Germinal center (tissue), 1 donor: Measurements from ENCODE around the gene PRDM5.
A peak's percentile ranks its signal among the peaks of the same experiment; 100 is the strongest.

ENCODE experiments used
- DNase-seq: peaks from one replicate; pipeline ENCODE4 v3.0.0; 2012; ENCODE audit warnings: mixed read lengths, low spot score

Gene PRDM5

DNA sequence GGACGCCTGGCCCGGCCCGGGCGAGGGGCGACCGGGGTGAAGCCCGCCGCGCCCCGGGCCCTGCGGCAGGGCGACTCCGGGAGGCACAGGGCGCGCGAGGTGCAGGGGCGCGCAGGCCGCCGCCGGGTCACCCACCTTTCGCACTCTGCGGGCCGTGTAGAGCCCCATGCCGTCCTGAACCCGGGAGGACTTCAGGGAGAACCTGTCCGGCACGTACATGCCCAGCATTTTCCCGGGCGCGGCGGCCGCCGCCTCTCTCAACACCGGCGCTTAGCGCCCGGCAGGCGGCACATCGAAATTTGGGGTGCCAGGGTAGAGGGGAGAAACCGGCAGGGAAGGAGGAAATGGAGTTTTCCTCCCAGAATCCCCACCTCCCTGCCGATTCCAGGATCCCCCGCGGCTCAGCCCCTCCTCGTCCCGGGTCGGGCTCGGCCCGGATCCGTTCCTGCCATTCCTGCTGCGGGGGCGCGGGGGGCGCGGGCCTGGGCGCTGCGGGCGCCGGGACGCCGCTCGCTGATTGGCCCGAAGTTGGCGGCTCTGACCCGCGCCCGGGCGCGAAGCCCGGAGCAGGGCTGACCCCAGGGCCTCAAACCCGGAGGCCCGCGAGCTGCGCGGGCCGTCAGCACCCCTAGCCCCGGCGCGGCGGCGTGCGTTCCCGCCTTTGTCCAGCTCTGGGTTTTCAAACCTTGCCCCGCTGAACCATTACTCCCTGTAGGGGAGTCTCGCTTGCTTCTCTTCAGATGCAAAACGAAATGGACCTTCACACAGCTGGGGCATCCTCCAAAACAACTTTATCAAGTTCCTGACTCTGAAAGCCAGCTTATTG is at the start of gene PRDM5:
Gene PRDM5, minus strand, starts transcription at position 346 of the 826 bp plus-strand sequence. Its CDS starts 118 bp downstream, at position 228.
- DNase-seq = peak; percentile 4

DNA sequence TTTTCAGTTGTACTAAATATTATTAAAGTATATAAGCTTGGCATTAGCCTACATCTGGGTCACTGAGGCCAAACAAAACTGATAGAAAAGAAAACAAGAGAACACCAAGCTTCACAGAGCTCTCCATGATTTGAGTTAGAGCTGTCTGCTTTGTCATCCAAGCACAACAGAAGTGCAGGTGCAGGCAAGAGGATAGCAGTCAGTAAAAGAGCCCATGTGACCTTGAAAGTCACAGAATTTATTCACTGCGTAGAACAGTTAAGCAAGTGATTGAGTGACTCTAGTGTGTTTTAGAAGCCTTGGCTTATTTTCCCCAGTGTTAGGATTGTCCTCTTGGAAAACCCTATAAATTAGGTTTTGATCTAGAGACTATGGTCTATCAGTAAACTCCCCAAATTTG is 49.4 kb upstream of the PRDM5 start:
- no peak for DNase-seq

DNA sequence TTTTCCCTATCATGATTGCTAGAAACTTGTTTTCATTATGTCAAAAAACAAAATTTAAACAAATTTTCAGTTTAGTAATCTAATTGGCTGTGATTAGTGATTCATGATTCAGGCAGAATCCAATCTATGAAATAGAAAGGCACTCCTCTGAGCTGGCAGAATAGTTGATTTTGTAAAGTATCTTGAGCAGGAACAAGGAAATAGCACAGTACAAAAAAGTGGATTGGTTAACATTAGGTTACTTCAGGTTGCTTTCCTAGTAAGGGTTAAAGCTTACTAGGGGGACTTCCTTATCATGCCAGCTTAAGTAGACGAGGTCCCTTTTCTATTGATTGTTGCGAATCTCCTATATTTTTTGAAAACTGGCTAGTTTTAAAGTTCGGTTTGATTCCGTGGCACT is 43.4 kb upstream of the PRDM5 start:
- DNase-seq = no peak

DNA sequence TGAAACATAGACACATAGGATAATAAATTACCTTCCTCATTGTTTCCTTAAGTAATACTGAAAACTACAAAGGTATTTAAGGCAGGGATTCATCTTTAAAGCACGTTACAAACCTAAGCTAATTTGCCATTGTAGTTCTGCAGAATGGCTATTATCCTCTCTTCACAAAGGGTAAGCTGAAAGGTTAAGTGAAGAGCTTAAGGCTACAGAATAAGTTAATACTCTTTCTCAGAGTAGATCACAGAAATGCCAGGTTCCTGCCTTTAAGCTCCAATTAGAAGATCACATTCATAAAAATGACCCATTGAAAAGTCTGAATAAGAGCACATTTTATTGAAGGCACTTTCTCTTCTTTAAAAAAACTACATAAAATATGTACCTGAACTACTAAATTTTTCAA is 42.1 kb upstream of the PRDM5 start:
- DNase-seq = no peak

DNA sequence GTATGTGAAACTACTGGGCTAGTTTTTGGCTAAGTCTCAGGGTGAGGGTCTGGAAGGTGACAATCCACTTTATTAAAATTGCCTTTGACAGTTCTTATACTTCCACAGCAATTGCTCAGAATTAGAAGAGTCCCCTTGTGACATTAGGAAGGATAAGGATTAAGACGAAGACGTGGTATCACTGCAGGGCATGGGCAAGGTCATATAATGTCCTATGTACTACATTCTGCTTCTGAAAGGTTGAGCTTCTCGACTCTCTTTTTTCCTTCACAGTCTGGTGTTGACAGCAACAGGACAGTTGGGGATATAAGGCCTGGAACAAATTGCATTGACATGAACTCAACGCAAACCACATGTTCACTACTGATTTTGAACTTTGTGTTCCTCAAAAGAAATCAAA is 40.9 kb upstream of the PRDM5 start:
- no peak for DNase-seq

DNA sequence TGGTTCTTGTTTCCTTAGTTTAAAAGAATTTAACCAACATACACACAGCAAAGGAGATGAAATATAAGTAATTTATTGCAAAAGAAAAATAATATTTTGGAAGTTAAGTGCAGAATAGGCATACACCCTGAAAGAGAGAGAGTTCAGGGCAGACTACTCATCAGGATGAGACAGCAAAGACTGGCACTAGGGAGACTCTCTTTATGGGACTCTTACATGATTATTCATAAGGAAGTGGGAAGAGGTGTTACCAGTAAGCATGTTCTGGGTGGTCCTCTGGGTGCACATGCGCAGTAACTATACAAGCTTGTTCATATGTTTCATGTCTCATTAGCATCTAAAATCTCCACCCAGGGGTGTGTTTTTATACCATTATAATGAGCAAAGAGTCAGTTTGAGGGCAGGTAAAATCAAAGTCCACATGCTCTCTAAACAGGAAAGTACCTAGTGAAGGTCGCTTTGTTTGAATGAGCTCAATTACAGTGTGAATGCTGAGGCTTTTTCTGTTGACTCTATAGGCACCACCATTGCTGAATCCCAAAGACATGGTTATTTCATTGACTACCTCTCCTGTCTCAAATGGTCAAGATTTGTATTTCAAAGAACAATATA is 38.2 kb upstream of the PRDM5 start:
- DNase-seq = no peak

DNA sequence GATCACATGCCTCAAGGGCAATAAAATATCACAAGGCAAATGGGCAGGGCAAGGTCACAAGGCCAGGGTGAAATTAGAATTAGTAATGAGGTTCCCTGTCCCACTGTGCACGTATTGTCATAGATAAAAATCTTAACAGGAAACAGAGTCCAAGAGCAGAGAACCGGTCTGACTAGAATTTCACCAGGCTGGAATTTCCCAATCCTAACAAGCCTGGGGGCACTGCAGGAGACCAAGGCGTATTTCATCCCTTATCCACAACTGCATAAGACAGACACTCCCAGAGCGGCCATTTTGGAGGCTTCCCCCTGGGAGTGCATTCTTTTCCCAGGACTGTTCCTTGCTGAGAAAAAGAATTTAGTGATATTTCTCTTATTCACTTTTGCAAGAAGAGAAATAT is 25.9 kb upstream of the PRDM5 start:
- no peak for DNase-seq

DNA sequence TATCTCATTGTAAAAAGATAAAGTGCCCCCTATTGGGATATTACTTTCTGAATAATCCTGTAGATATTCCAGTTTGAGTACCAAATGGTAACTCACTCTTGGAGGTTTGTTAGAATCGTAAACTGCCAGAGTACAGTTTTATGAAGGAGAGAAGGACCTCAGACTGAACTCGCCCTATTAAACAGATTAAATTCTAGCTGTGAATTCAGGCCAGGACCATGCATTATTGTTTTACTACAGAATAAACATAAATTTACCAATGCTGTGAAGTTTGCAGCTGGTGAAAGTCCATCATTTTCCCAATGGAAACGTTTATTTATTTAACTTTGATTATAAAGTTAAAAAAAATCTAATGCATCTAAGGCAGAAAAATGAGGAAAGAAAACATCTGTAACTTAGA is 20.2 kb upstream of the PRDM5 start:
- no peak for DNase-seq

DNA sequence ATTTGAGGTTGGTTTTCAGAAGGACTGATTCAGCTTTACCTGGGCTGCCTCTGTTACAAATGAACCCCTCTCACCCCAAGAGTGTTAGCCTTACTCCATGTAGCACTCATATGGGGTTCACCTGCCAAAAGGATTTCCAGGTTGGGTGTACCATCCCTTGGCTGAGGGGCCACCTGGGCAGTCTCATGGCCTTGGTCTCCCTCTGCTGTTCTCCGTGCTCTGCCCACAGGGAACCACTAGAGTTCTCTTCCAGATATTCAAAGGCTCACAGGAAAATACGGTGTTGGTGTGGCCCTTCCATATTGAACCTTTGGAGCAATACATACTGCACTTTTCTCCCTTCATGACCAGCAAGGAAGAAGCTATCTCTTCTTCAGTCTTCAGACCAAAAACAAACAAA is 18.0 kb upstream of the PRDM5 start:
- DNase-seq = no peak

DNA sequence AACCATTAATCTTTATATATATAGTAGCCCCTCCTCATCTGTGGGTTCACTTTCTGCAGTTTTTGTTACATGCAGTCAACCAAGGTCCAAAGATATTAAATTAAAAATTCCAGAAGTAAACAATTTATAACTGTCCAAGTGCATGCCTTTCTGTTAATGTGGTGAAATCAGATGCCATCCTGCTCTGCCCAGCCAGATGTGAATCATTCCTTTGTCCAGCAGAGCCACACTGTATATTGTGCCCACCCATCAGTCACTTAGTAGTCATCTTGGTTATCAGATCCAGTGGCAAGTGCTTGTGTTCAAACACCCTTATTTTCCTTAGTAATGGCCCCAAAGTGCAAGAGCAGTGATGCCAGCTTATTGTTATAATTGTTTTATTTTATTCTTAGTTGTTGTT is 17.2 kb upstream of the PRDM5 start:
- no peak for DNase-seq

DNA sequence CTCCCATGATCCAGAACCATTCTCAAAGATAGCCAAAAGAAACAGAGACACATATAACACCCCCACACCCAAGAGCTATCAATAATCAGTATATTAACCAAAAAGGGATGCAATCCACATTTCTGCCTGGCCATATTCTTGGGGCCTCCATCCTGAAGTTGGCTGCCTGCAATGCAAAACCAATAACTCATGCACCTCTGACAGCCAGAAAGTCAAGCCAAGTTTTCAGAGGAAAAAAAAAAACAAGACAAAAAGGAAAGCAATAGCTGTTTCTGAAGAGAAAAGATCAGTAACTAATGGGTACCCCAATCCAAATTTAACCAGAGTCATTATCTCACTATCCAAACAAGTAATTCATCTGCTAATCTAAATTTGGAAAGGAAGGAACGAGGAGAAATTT is 7.3 kb upstream of the PRDM5 start:
- DNase-seq = no peak

DNA sequence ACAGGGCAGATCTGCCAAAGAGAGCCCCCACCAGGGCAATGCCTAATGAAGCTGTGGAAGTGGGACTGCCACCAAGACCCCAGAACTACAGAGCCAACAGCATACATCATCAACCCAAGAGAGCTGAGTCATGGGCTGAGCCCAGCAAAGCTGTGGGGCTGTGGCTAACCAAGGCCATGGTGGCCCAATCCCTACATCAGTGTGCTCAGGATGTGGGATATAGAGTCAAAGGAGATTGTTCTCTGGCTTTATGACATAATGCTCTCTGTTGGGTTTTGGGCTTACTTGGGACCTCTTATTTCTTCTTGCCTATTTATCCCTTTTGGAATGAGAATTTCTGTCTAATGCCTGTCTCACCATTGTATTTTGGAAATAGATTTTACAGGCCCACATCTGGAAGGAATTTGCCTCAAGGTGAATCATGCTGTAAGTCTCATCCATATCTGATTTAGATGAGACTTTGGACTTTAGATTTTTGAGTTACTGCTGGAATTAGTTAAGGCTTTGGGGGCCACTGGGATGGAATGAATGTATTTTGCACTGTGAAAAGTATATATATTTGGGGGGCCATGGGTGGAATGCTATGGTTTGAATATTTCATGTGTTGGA is 5.4 kb upstream of the PRDM5 start:
- DNase-seq = no peak

DNA sequence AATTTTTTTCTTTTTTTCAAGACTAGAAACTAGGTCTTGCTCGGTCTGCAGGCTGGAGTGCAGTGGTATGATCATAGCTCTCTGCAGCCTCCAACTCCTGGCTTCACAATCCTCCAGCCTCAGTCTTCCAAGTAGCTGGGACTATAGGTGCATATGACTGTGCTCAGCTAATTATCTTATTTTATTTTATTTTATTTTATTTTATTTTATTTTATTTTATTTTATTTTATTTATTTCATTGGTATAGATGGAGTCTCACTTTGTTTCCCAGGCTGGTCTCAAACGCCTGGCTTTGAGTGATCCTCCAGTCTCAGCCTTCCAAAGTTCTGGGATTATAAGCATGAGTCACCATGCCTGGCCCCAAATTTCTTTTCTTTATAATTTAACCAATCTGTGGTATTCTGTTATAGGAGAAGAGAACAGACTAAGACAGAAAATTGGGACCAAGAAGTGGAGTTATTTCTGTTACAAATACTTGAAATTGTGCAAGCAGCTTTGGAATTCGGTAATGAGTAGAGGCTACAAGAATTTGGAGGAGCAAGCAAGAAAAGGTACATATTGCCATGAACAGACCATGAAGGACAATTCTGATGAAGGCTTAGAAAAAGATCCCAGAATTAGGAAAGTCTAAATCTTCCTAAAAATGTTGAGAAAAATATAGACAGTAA is 4.0 kb upstream of the PRDM5 start:
- DNase-seq = no peak

DNA sequence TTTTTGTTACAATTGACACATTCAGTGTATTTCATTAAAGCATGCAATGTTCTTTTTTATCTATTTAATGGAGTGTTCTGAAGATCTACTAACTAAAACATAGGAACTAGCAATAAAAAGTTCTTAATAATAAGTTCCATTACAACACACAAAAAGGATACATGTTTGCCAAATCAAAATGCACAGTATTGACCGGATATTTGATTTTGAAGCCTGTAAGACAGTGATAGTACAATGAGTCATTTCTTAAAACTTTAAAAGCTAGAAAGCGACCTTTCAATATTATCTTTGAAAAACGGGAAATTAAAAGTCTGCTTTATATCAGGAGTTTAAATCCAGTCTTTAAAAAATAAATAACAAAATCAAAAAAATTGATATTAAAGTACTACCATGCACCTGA is 2.4 kb upstream of the PRDM5 start:
- no peak for DNase-seq

DNA sequence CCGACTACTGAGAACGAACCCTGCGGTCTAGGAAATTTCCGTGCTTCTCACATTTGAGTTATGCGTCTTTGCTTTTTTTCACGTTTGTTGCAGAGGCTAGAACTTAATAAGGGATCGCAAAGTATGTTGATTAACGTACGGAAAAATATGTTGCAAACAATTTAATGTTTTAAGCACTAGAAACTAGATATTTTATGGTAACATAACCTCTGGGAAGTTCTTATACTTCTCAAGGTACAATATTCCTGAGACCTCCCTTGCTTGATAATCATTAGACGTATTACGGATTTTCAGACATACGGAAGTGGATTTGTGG is 639 bp upstream of the PRDM5 start:
- DNase-seq = no peak

DNA sequence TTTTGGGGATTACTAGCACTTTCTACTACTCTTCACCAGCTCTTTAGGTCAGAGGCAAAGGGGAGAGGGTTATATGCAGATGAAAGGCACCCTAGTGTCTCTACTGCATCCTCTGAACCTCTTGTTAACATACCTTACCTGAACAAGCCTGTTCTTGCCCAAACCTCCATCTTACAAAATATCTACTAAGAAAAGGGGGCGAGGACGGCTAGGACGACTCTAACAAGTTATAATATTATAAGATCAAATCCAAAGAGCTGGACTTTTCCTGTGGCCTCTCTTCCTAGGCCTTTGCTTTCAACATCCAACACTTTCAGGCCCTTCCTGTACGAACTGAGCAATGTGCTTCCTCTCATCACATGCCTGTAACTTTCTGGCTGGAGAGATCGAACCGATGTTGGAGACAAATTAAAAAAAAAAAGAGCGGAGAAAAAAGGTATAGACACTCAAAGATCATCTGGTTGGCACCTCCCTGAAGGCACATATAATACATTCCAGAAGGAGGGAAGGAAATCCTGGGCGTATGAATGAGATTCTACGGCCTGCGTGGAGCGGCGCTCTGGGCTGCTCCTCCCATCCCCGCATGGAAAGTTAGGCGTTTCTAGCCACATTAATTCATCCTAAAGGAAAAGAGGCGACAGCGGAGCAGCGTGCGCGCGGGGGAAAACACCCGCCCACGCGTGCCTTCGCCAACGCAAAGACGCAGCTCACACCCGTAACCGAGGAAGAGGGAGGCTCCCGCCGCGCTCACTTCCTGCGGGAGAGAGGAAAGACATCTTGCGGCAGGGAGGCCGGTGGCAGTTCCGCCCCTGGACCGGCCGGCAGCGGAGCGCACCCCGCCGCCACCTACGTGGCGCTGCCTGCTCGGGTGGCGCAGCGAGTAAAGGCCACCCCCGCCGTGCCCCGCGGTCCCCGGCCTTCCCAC is 808 bp downstream of the PRDM5 start:
- DNase-seq = peak; percentile 3

DNA sequence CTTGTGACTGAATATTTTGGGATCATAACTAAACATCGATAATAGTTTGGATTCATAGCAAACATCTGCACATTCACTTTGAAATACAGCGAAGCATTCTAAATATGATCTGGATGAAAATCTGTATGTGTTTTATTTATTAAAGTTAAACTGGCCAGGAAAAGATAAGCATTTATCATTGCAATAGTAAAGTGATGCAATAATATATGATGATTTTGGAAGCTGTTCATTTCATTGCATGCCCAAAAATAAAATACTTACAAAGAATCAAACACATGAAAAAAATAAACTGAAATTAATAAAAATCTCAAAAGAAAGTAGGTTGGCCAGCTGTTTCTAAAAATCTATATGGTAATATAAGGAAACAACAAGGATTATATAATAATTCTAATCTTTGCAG is 1.9 kb downstream of the PRDM5 start:
- no peak for DNase-seq

DNA sequence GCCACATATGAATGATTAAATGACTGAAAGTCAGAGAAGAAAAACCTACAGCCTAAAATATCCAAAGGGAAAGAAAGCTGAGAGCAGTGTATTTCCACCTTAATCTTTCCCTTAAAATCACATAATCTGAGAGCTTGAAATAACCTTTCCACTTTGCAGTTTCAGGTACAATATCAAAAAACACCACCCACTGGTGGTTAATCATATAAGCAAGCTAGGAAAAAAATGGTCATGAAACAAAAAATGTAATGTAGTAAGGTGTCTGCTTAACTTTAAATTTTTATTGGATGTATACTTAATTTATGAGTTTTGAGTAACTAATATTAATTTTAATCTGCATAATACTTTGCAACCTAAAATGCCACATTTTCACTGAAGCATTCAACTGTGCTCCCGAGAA is 3.2 kb downstream of the PRDM5 start:
- DNase-seq = no peak

DNA sequence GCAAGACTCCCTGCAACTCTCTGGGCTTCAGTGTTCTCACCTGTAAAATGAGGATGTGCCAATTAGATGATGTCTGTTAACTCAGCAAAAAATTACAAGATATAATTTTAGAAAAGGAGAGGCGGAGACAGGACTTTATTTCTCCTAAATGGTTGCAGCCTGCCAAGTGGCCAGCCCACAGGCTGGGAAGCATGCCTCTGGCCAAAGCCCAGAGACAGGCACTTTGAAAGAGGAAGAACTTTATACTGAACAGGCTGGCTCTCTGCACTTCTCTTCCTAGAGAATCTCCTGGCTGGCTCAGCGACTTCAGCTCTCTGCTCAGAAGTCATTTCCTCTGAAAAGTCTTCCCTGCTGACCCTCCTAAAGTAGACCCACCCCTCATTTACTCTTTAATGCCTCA is 3.7 kb downstream of the PRDM5 start:
- no peak for DNase-seq

DNA sequence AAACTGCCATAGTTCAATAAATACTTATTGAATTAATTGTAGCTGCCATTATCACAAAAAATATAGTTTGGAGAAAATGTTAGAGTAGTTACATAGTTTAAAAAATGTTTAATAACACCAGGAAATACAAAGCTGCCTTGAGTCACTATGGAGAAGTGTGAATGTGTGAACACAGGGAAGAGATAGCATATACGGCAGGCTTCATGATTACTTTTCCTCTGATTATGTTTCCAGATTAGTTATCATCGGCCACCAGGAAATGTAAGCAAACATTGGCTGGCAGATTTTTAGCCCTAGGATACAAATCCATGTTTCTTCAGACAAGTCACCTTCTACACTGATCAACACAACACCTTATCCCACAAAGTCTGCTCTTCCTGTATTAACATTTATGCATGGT is 4.4 kb downstream of the PRDM5 start:
- no peak for DNase-seq

DNA sequence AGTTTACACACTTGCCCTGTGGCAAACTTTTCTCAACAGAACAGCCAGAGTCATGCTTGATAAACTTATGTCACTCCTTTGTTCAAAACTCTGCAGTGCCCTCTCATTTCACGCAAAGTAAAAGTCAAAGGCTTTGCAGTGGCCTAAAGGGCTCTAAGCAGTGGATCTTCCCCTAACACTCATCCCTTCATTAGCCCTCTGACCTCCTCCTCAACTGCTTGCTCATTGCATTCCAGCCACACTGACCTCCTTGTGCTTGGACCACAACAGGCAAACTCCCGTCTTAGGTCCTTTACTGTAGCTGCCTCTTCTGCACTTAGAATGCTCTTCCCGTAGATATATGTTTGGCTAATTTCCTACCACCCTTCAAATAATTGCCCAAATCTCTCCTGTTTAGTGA is 5.6 kb downstream of the PRDM5 start:
- no peak for DNase-seq

DNA sequence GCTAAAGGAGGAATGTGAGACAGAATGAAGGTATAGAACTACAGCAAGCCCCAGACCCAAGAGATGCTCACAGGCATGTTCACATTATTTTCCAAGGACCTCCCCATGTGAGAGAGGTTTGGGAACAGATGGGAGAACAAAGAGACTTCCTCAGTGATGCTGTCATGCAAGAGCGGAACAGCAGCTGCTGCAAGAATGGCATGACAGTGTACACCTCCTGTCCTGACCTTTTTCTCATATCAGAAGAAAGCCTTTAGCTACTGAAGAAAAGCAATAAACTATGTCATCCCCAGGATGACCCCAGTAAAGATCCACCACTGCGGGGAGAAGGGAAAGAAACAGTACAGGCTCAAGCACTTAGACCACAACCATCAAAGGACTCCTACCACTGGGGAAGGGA is 7.2 kb downstream of the PRDM5 start:
- no peak for DNase-seq
